Left lung (tissue), 14 donors: ENCODE data around the gene GDAP2. TPM values are rescaled to one million over a fixed set of nuclear protein-coding genes. Genes with fewer than 3 reads are reported as not detected.

Source experiments
- ATAC-seq: fragments of 200-7000 bp; cut with Tn5 transposase; one replicate; pipeline ENCODE4 v1.9.1; 2020; ENCODE audit warnings: moderate library complexity
- DNase-seq, 4 donors: peaks; one replicate each; pipeline ENCODE4 v3.0.0-alpha.2; 2013 to 2020
- H3K27ac ChIP-seq, 2 donors: fragments of 200-600 bp; sonication (generic) in 1 of 2; one replicate each; pipeline versions ENCODE4 v1.5.0 to v1.8.0; 2020 to 2021
- H3K27me3 ChIP-seq, 2 donors: fragments of 200-600 bp; sonication (generic) in 1 of 2; one replicate each; pipeline versions ENCODE4 v1.5.0 to v1.8.0; 2020 to 2021
- H3K36me3 ChIP-seq, 2 donors: fragments of 200-600 bp; sonication (generic) in 1 of 2; one replicate each; pipeline versions ENCODE4 v1.5.0 to v1.8.0; 2020 to 2021
- H3K4me1 ChIP-seq, 2 donors: fragments of 200-600 bp; one replicate each; pipeline ENCODE4 v1.8.0; 2021
- H3K4me3 ChIP-seq, 2 donors: fragments of 200-600 bp; sonication (generic) in 1 of 2; one replicate each; pipeline versions ENCODE4 v1.5.0 to v1.8.0; 2020 to 2021; ENCODE audit warnings: mild to moderate bottlenecking in 1 of 2
- H3K9me3 ChIP-seq, 2 donors: fragments of 200-600 bp; sonication (generic) in 1 of 2; one replicate each; pipeline versions ENCODE4 v1.5.0 to v1.8.0; 2020 to 2021
- intact Hi-C, 2 donors: fragments of 100-400 bp; cut with DNase I; formaldehyde crosslinking; loops; one replicate each; pipeline versions ENCODE4 v1.11.2 to v1.14.2; 2022
- long read RNA-seq, 12 donors: library from polyadenylated mRNA in 2 of 12; unstranded in 2 of 12; transcript quantifications; one replicate each; pipeline ENCODE4 v2.0.0 and lab custom pipeline, GENCODE V29; 2019 to 2026
- polyA plus RNA-seq, 6 donors: library from polyadenylated mRNA; unstranded; fragments of 120-200 nt; gene quantifications; one replicate each; pipeline ENCODE4 v1.2.1, GENCODE V29; 2013; ENCODE audit not compliant: insufficient read length in 6 of 6
- total RNA-seq, 2 donors: library from RNA; stranded (reverse); fragmentation: NEBNext Ultra II Directional; extraction: Animal tissue kit (Norgen Biotek cat#: 25700); gene quantifications; one replicate each; pipeline ENCODE4 v1.2.1, GENCODE V29; 2021
- TF ChIP-seq, protein P1 (sequence below), 2 donors: fragments of 200-600 bp; sonication (generic) in 1 of 2; IDR thresholded peaks; one replicate each; pipeline versions ENCODE4 v1.5.0 to v1.8.0; 2021; ENCODE audit warnings: antibody characterized with exemption in 2 of 2
- donor health status: DM: no; HTN: yes; CAD: no.
- donor health status: DM: no; HTN: no; CAD: no.

GDAP2 gene, protein sequence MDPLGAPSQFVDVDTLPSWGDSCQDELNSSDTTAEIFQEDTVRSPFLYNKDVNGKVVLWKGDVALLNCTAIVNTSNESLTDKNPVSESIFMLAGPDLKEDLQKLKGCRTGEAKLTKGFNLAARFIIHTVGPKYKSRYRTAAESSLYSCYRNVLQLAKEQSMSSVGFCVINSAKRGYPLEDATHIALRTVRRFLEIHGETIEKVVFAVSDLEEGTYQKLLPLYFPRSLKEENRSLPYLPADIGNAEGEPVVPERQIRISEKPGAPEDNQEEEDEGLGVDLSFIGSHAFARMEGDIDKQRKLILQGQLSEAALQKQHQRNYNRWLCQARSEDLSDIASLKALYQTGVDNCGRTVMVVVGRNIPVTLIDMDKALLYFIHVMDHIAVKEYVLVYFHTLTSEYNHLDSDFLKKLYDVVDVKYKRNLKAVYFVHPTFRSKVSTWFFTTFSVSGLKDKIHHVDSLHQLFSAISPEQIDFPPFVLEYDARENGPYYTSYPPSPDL
- 10 to 100 TPM; 32.1 to 33.3 TPM for total RNA-seq
- polyA plus RNA-seq = 10 to 100 TPM; 12.5 to 20.6 (median 15.3) TPM
- long read RNA-seq, donor 1, partial matches to known transcripts = 11 of 18 reads
- long read RNA-seq, donor 1, other reads (novel, unspliced or antisense) = 6 of 18 reads
- long read RNA-seq, donor 2 = 0 reads
- long read RNA-seq, donor 3, full-length matches to known transcripts = 2 of 2 reads
- long read RNA-seq, donor 3, partial matches to known transcripts = 0 of 2 reads
- long read RNA-seq, donor 3, other reads (novel, unspliced or antisense) = 0 of 2 reads
- long read RNA-seq, donor 4, partial matches to known transcripts = 3 of 8 reads
- long read RNA-seq, donor 4, other reads (novel, unspliced or antisense) = 5 of 8 reads
- long read RNA-seq, donor 5, full-length matches to known transcripts = 2 of 2 reads
- long read RNA-seq, donor 5, partial matches to known transcripts = 0 of 2 reads
- long read RNA-seq, donor 5, other reads (novel, unspliced or antisense) = 0 of 2 reads
- long read RNA-seq, donor 6, partial matches to known transcripts = 0 of 1 reads
- long read RNA-seq, donor 6, other reads (novel, unspliced or antisense) = 0 of 1 reads
- long read RNA-seq, donor 7, full-length matches to known transcripts = 1 of 1 reads
- long read RNA-seq, donor 7, partial matches to known transcripts = 0 of 1 reads
- long read RNA-seq, donor 7, other reads (novel, unspliced or antisense) = 0 of 1 reads
- long read RNA-seq, donor 8 = 0 reads
- long read RNA-seq, donor 9 = 0 reads
- long read RNA-seq, donor 10, partial matches to known transcripts = 1 of 2 reads
- long read RNA-seq, donor 10, other reads (novel, unspliced or antisense) = 1 of 2 reads
- long read RNA-seq, donor 11, full-length matches to known transcripts = 3 of 3 reads
- long read RNA-seq, donor 11, partial matches to known transcripts = 0 of 3 reads
- long read RNA-seq, donor 11, other reads (novel, unspliced or antisense) = 0 of 3 reads
- long read RNA-seq, donor 12, full-length matches to known transcripts = 2 of 2 reads
- long read RNA-seq, donor 12, partial matches to known transcripts = 0 of 2 reads
- long read RNA-seq, donor 12, other reads (novel, unspliced or antisense) = 0 of 2 reads

DNA sequence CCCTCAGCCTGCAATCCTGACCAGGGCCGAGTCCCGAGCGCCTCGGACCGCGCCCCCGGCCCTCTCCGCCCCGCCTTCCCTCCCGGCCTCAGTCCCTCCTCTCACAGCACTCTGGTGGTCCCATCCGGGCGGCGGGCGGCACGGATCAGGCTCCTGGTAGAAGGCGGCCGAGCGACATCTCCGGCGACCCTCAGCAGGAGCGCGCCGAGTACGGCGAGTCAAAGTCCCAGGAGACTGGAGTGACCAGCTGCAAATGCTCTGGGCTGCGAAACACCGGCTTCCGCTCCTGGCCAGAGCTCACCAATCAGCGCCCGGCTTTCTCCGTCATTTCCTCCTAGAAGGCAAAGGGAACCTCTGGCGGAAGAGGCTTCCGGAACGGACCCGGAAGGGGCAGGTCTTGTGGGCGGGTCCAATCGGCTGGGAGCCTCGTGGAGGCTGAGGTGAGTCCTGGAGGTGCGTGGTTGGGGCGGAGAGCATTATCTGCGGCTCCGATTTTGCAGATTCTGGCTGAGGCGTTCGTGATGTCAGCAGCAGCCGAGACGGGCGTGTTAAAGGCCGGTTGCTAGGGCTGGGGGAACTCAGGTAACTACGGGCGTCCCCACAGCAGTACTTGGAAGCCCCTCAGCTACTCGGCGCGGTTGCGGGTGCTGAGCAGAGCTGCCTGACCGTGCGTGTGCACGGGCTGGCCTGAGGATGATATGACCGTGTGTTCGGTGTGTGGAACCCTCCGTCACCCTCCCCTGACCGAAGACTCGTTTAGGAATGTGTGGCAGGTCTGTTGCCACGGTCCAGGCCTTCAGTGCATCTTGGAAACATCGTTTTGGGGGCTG lies at the start of gene GDAP2, which contains the start of gene WDR3:
TSS of gene GDAP2 (minus strand) at position 279 of the 830 bp plus-strand sequence. CDS start 9,264 bp downstream, outside the sequence.
TSS of gene WDR3 (plus strand) at position 397 of the 830 bp plus-strand sequence. CDS start 3,581 bp downstream, outside the sequence.
- Histone ChIP-seq H3K36me3 (peaks cover 0 to 7% of the 10 kb centered on the region in 2 donors), H3K4me3 (peak within 1 kb of the TSS; percentile 89 to 99), H3K9me3 (no peaks in the 10 kb centered on the region), H3K4me1 (peaks cover 6 to 52% of the 10 kb centered on the region in 2 donors), H3K27me3 (no peaks in the 10 kb centered on the region), H3K27ac (peak within 1 kb of the TSS; percentile 89 to 97)
- TF ChIP-seq, protein P1, sequence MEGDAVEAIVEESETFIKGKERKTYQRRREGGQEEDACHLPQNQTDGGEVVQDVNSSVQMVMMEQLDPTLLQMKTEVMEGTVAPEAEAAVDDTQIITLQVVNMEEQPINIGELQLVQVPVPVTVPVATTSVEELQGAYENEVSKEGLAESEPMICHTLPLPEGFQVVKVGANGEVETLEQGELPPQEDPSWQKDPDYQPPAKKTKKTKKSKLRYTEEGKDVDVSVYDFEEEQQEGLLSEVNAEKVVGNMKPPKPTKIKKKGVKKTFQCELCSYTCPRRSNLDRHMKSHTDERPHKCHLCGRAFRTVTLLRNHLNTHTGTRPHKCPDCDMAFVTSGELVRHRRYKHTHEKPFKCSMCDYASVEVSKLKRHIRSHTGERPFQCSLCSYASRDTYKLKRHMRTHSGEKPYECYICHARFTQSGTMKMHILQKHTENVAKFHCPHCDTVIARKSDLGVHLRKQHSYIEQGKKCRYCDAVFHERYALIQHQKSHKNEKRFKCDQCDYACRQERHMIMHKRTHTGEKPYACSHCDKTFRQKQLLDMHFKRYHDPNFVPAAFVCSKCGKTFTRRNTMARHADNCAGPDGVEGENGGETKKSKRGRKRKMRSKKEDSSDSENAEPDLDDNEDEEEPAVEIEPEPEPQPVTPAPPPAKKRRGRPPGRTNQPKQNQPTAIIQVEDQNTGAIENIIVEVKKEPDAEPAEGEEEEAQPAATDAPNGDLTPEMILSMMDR (IDR thresholded peaks at IDR 0.05) = no peak
- DNase-seq = peak; percentile 92 to 98 (median 97)
- intact Hi-C loops = no loop called here
- ATAC-seq = peak; percentile 97

DNA sequence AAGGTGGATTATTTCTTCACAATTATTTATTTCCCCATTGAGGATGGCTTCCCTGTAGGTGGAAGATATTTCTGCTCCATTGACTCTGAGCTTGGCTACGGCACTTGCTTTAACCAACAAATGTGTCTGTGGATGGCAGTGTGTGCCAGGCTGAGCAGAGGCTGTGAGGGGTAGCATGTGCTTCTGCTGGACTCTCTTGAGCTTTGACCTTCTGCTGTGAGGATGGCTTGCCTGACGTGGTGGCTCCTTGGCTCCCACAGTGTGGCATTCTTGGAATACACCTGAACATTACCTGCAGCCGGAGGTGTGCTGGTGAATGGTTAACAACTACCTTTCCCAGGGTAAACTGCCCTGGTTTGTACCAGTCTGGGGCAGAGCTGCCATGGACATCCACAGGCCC lies 47.0 kb upstream of the GDAP2 start:
- ATAC-seq (no peak), DNase-seq (no peak)
- intact Hi-C loops = no loop called here
- H3K27ac ChIP-seq = no peak overlapping the region
- H3K27me3 ChIP-seq = no peaks in the 10 kb centered on the region
- no peaks in the 10 kb centered on the region for H3K4me1 ChIP-seq
- no peaks in the 10 kb centered on the region for H3K36me3 ChIP-seq
- H3K9me3 ChIP-seq = no peaks in the 10 kb centered on the region
- H3K4me3 ChIP-seq = no peak overlapping the region
- TF ChIP-seq, protein P1 (IDR thresholded peaks at IDR 0.05) = no peak

DNA sequence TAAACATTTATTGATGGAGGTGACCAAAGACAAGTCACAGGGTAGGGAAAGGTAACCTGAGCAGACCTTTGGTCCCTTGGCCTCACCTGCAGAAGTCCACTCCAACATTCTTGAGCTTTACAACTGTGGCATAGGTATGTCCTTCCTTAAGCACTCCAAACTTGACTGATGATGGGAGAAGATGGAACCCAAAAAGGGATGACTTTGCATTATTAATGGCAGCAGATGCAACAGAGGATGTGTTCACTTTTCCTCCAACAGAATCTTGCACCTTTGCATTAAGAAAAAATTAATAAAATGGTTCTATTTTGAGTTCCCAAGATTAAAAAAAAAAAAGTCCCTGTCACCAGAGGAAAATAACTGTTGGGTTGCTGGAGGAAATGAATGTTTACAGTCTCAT lies 42.4 kb upstream of the GDAP2 start:
- no peak for ATAC-seq
- intact Hi-C loops = no loop called here
- no peaks in the 10 kb centered on the region for H3K9me3 ChIP-seq
- no peaks in the 10 kb centered on the region for H3K4me1 ChIP-seq
- DNase-seq = no peak
- no peak overlapping the region for H3K27ac ChIP-seq
- TF ChIP-seq, protein P1 (IDR thresholded peaks at IDR 0.05) = no peak
- no peaks in the 10 kb centered on the region for H3K36me3 ChIP-seq
- H3K4me3 ChIP-seq = no peak overlapping the region
- no peaks in the 10 kb centered on the region for H3K27me3 ChIP-seq

DNA sequence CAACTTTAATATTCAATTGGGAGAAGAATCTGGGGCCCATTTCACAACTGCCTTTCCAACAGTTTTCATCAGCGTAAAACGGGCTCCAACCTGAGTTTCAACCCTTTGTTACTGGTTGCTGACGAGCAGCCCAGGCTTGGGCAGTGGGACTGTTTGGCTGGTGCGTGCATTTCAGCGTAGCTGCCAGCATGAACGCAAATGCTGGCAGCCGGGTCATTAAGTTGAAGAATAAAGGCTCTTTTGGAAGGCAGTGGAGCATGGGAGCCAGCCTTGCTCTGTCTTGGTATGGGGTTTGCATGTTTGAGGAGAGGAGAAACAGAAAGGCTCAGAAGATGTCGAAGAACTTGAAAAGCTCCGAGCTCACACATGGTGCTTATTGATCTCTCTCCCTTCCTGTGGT lies 40.8 kb upstream of the GDAP2 start:
- Histone ChIP-seq H3K27me3 (no peaks in the 10 kb centered on the region), H3K9me3 (no peaks in the 10 kb centered on the region), H3K4me3 (no peak overlapping the region), H3K4me1 (no peaks in the 10 kb centered on the region), H3K36me3 (no peaks in the 10 kb centered on the region), H3K27ac (no peak overlapping the region)
- ATAC-seq (no peak), DNase-seq (no peak)
- TF ChIP-seq, protein P1 (IDR thresholded peaks at IDR 0.05) = no peak
- intact Hi-C loops = no loop called here
